WTC11 (cell line): Measurements from ENCODE around the gene ZFP90. TPM values are rescaled to one million over a fixed set of nuclear protein-coding genes. Genes with fewer than 3 reads are reported as not detected.

Experiments used
- ATAC-seq: fragments of 200-7000 bp; cut with Tn5 transposase; 2 replicates; pipeline ENCODE4 v1.10.0; 2021; ENCODE audit warnings: mild to moderate bottlenecking, moderate library complexity
- CTCF ChIA-PET: fragments of 300-600 bp; sonication (Branson Sonifier 250); formaldehyde crosslinking; loops from one replicate; lab custom pipeline; 2021; ENCODE audit warnings: antibody characterized with exemption; lab: Charles Lee
- POLR2A ChIA-PET: fragments of 350-600 bp; sonication (Branson Sonifier 250); formaldehyde crosslinking; loops from one replicate; lab custom pipeline; 2021; ENCODE audit warnings: antibody characterized with exemption; lab: Charles Lee
- DNase-seq: peaks from one replicate; pipeline ENCODE4 v3.0.0; 2021; ENCODE audit warnings: low spot score
- H3K27ac Mint-ChIP-seq: 2 replicates; pipeline ENCODE4 v1.8.0; 2021; ENCODE audit warnings: mixed read lengths
- H3K27me3 Mint-ChIP-seq: 2 replicates; pipeline ENCODE4 v1.8.0; 2021; ENCODE audit warnings: low read depth, mild to moderate bottlenecking, moderate library complexity, mixed read lengths
- H3K36me3 Mint-ChIP-seq: 2 replicates; pipeline ENCODE4 v1.8.0; 2021; ENCODE audit warnings: mixed read lengths
- H3K4me1 Mint-ChIP-seq: 2 replicates; pipeline ENCODE4 v1.8.0; 2022; ENCODE audit warnings: mixed read lengths
- H3K4me3 Mint-ChIP-seq: 2 replicates; pipeline ENCODE4 v1.8.0; 2021; ENCODE audit warnings: mild to moderate bottlenecking, moderate library complexity, mixed read lengths
- H3K9me3 Mint-ChIP-seq: 2 replicates; pipeline ENCODE4 v1.8.0; 2021; ENCODE audit warnings: mixed read lengths
- ATF6 ChIP-seq: sonication (generic); formaldehyde crosslinking; IDR thresholded peaks from 2 replicates; pipeline ENCODE4 v1.8.1; 2023; ENCODE audit warnings: mild to moderate bottlenecking, missing genetic modification reagents
- CREM ChIP-seq: sonication (generic); formaldehyde crosslinking; IDR thresholded peaks from 2 replicates; pipeline ENCODE4 v1.8.1; 2022; ENCODE audit warnings: mild to moderate bottlenecking, missing genetic modification reagents, moderate library complexity
- ELF4 ChIP-seq: sonication (generic); formaldehyde crosslinking; IDR thresholded peaks from 2 replicates; pipeline ENCODE4 v1.8.1; 2022; ENCODE audit warnings: low read depth, mild to moderate bottlenecking, moderate library complexity, missing genetic modification reagents
- EMX1 ChIP-seq: fragments of 250-450 bp; sonication (Bioruptor Pico); IDR thresholded peaks from 2 replicates; pipeline ENCODE4 v1.8.0; 2021; ENCODE audit warnings: mild to moderate bottlenecking
- ESRRA ChIP-seq: sonication (generic); formaldehyde crosslinking; IDR thresholded peaks from 2 replicates; pipeline ENCODE4 v1.8.1; 2022; ENCODE audit warnings: mild to moderate bottlenecking, missing genetic modification reagents, borderline replicate concordance
- FOXK1 ChIP-seq: sonication (generic); formaldehyde crosslinking; IDR thresholded peaks from 2 replicates; pipeline ENCODE4 v1.8.0; 2022; ENCODE audit warnings: mild to moderate bottlenecking, moderate library complexity, missing genetic modification reagents
- HMGXB4 ChIP-seq: sonication (generic); formaldehyde crosslinking; IDR thresholded peaks from 2 replicates; pipeline ENCODE4 v1.8.1; 2023; ENCODE audit warnings: mild to moderate bottlenecking, moderate library complexity, missing genetic modification reagents
- IRF2 ChIP-seq: sonication (generic); formaldehyde crosslinking; IDR thresholded peaks from 2 replicates; pipeline ENCODE4 v1.8.0; 2022; ENCODE audit warnings: low read depth, missing genetic modification reagents, borderline replicate concordance
- JUN ChIP-seq: sonication (generic); formaldehyde crosslinking; IDR thresholded peaks from 2 replicates; pipeline ENCODE4 v1.8.0; 2023; ENCODE audit warnings: mild to moderate bottlenecking, missing genetic modification reagents
- MXD4 ChIP-seq: fragments of 250-450 bp; sonication (Bioruptor Pico); IDR thresholded peaks from 2 replicates; pipeline ENCODE4 v1.8.0; 2021; ENCODE audit warnings: mild to moderate bottlenecking, moderate library complexity, borderline replicate concordance
- MYBL2 ChIP-seq: sonication (generic); formaldehyde crosslinking; IDR thresholded peaks from 2 replicates; pipeline ENCODE4 v1.8.1; 2023; ENCODE audit warnings: mild to moderate bottlenecking, moderate library complexity, missing genetic modification reagents
- NR1H2 ChIP-seq: sonication (generic); formaldehyde crosslinking; IDR thresholded peaks from 2 replicates; pipeline ENCODE4 v1.9.0; 2021; ENCODE audit warnings: mild to moderate bottlenecking, moderate library complexity, missing genetic modification reagents
- NR3C1 ChIP-seq: sonication (generic); formaldehyde crosslinking; conservative IDR thresholded peaks from 2 replicates; pipeline ENCODE4 v1.8.1; 2023; ENCODE audit warnings: low read depth, mild to moderate bottlenecking, missing genetic modification reagents
- PRRX2 ChIP-seq: fragments of 250-450 bp; sonication (Bioruptor Pico); IDR thresholded peaks from 2 replicates; pipeline ENCODE4 v1.8.0; 2021; ENCODE audit warnings: mild to moderate bottlenecking
- TEAD4 ChIP-seq: sonication (generic); formaldehyde crosslinking; IDR thresholded peaks from 2 replicates; pipeline ENCODE4 v1.8.0; 2022; ENCODE audit warnings: mild to moderate bottlenecking, missing genetic modification reagents
- TP53 ChIP-seq: sonication (generic); formaldehyde crosslinking; IDR thresholded peaks from 2 replicates; pipeline ENCODE4 v1.8.1; 2023; ENCODE audit warnings: mild to moderate bottlenecking, missing genetic modification reagents
- ZMAT4 ChIP-seq: fragments of 250-450 bp; sonication (Bioruptor Pico); IDR thresholded peaks from 2 replicates; pipeline ENCODE4 v1.9.0; 2021; ENCODE audit warnings: mild to moderate bottlenecking
- ZNF121 ChIP-seq: sonication (generic); formaldehyde crosslinking; IDR thresholded peaks from 2 replicates; pipeline ENCODE4 v1.8.0; 2023; ENCODE audit warnings: missing genetic modification reagents
- ZNF138 ChIP-seq: sonication (generic); formaldehyde crosslinking; conservative IDR thresholded peaks from 2 replicates; pipeline ENCODE4 v1.8.1; 2022; ENCODE audit warnings: mild to moderate bottlenecking, moderate library complexity, missing genetic modification reagents
- ZNF219 ChIP-seq: sonication (generic); formaldehyde crosslinking; IDR thresholded peaks from 2 replicates; pipeline ENCODE4 v1.8.0; 2023; ENCODE audit warnings: missing genetic modification reagents, mild to moderate bottlenecking, borderline replicate concordance
- ZNF263 ChIP-seq: sonication (generic); formaldehyde crosslinking; IDR thresholded peaks from 2 replicates; pipeline ENCODE4 v1.8.1; 2022; ENCODE audit warnings: low read depth, mild to moderate bottlenecking, moderate library complexity, missing genetic modification reagents
- ZNF423 ChIP-seq: fragments of 250-450 bp; sonication (Bioruptor Pico); IDR thresholded peaks from 2 replicates; pipeline ENCODE4 v2.1.2; 2022; ENCODE audit warnings: mild to moderate bottlenecking, moderate library complexity
- ZNF512 ChIP-seq: sonication (generic); formaldehyde crosslinking; IDR thresholded peaks from 2 replicates; pipeline ENCODE4 v1.8.1; 2022; ENCODE audit warnings: missing genetic modification reagents, borderline replicate concordance
- total RNA-seq: library from RNA; stranded (reverse); gene quantifications from 3 replicates; pipeline ENCODE4 v1.2.3, GENCODE V29; 2021
- TF ChIP-seq, protein P1 (sequence below): fragments of 200-600 bp; IDR thresholded peaks from 2 replicates; pipeline ENCODE4 v1.8.0; 2022; ENCODE audit warnings: antibody characterized with exemption
- TF ChIP-seq, protein P2 (sequence below): sonication (generic); formaldehyde crosslinking; IDR thresholded peaks from 2 replicates; pipeline ENCODE4 v1.8.1; 2023; ENCODE audit warnings: mild to moderate bottlenecking, missing genetic modification reagents
- TF ChIP-seq, protein P3 (sequence below): sonication (generic); formaldehyde crosslinking; IDR thresholded peaks from 2 replicates; pipeline ENCODE4 v1.8.0; 2022; ENCODE audit warnings: mild to moderate bottlenecking, missing genetic modification reagents

The ZFP90 gene
- total RNA-seq, 1 experiment from 2014 or later, result 21.7 TPM

GRCh38 chr16:68577352-68577853, 38.3 kb downstream of the ZFP90 start (continued):
- no peak for TF ChIP-seq JUN (CRISPR knock-in tag)

DNA sequence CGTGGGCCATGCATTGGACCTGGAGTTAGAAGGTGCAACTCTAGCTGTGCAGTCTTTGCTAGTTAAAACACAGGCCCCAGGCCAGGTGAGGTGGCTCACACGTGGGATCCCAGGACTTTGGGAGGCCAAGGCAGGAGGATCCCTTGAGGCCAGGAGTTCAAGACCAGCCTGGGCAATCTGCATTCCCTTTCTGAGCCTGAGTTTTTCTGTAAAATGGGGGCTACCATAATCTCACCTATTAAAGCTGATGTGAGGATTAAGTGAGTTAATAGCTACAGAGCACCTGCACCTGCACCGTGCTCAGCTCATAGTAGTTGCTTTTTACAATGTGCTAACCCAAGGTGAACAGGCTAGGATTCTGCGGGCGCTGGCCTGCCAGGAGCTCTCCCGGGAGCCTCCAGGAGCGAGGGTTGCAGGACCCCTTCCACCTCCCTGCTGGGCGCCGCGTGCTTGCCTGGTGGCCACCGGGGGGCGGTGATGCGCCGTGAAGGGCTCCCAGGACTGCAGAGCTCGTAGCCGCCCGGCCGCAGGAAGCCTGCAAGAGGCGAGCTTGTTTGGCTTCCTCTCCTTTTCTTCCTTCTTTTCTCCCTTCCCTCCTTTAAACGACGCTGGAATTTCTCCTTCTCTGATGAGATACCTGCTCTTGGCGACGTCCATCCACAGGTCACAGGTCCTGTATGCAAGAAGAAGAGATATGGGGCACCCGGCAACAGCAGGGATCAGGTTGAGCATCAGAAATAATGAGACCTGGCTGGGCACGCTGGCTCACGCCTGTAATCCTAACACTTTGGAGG, 51.3 kb downstream of the ZFP90 start:
- H3K36me3 Mint-ChIP-seq, result peaks cover 12% of the 10 kb centered on the region
- peak; percentile 94 for DNase-seq
- H3K4me3 Mint-ChIP-seq, result peak overlapping the region; percentile 34; the same call in 1 of the 2 replicates
- H3K27me3 Mint-ChIP-seq, result peaks cover 3% of the 10 kb centered on the region
- CTCF ChIA-PET, result interaction anchor here (0.5 to 3.5 kb wide), 71 partner anchors 9 to 652 kb away, joined by 3 to 74 read pairs (median 5); partner anchors contain the start of genes CDH1, CDH3, HAS3 and SLC7A6
- POLR2A ChIA-PET, result interaction anchor here (0.5 to 1.4 kb wide), 5 partner anchors 54 to 968 kb away, joined by 3 to 6 read pairs (median 3); partner anchors contain the start of gene CDH3
- H3K9me3 Mint-ChIP-seq, result peaks cover 12% of the 10 kb centered on the region
- peaks cover 11% of the 10 kb centered on the region for H3K4me1 Mint-ChIP-seq
- H3K27ac Mint-ChIP-seq, result peak overlapping the region; percentile 71; the same call in 1 of the 2 replicates
- peak; percentile 99 for ATAC-seq
- no peak for TF ChIP-seq MXD4 (CRISPR knock-in tag)
- peak; percentile 71 for TF ChIP-seq ZNF423 (CRISPR knock-in tag)
- TF ChIP-seq ESRRA (CRISPR knock-in tag), result no peak
- TF ChIP-seq CREM (CRISPR knock-in tag), result 0 out of 2 replicates have a peak, but pooled peaks have one; percentile 23
- no peak for TF ChIP-seq TEAD4 (CRISPR knock-in tag)
- no peak for TF ChIP-seq EMX1
- TF ChIP-seq ZNF263 (CRISPR knock-in tag), result no peak
- TF ChIP-seq NR1H2 (CRISPR knock-in tag), result no peak
- no peak for TF ChIP-seq ELF4 (CRISPR knock-in tag)
- TF ChIP-seq, protein P1, sequence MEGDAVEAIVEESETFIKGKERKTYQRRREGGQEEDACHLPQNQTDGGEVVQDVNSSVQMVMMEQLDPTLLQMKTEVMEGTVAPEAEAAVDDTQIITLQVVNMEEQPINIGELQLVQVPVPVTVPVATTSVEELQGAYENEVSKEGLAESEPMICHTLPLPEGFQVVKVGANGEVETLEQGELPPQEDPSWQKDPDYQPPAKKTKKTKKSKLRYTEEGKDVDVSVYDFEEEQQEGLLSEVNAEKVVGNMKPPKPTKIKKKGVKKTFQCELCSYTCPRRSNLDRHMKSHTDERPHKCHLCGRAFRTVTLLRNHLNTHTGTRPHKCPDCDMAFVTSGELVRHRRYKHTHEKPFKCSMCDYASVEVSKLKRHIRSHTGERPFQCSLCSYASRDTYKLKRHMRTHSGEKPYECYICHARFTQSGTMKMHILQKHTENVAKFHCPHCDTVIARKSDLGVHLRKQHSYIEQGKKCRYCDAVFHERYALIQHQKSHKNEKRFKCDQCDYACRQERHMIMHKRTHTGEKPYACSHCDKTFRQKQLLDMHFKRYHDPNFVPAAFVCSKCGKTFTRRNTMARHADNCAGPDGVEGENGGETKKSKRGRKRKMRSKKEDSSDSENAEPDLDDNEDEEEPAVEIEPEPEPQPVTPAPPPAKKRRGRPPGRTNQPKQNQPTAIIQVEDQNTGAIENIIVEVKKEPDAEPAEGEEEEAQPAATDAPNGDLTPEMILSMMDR, result peak; percentile 81
- TF ChIP-seq MYBL2 (CRISPR knock-in tag), result no peak
- no peak for TF ChIP-seq ZMAT4 (CRISPR knock-in tag)
- TF ChIP-seq ZNF512, result no peak
- TF ChIP-seq ZNF219 (CRISPR knock-in tag), result no peak
- peak; percentile 2; the same call in 1 of the 2 replicates for TF ChIP-seq ZNF121 (CRISPR knock-in tag)
- TF ChIP-seq, protein P2, sequence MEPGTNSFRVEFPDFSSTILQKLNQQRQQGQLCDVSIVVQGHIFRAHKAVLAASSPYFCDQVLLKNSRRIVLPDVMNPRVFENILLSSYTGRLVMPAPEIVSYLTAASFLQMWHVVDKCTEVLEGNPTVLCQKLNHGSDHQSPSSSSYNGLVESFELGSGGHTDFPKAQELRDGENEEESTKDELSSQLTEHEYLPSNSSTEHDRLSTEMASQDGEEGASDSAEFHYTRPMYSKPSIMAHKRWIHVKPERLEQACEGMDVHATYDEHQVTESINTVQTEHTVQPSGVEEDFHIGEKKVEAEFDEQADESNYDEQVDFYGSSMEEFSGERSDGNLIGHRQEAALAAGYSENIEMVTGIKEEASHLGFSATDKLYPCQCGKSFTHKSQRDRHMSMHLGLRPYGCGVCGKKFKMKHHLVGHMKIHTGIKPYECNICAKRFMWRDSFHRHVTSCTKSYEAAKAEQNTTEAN (CRISPR knock-in tag), result no peak
- TF ChIP-seq JUN (CRISPR knock-in tag), result no peak
- TF ChIP-seq TP53 (CRISPR knock-in tag), result no peak
- TF ChIP-seq, protein P3, sequence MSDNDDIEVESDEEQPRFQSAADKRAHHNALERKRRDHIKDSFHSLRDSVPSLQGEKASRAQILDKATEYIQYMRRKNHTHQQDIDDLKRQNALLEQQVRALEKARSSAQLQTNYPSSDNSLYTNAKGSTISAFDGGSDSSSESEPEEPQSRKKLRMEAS (CRISPR knock-in tag), result peak; percentile 89
- TF ChIP-seq IRF2 (CRISPR knock-in tag), result no peak
- peak; percentile 71; the same call in 1 of the 2 replicates for TF ChIP-seq HMGXB4 (CRISPR knock-in tag)
- TF ChIP-seq ZNF138 (CRISPR knock-in tag), result no peak
- TF ChIP-seq PRRX2 (CRISPR knock-in tag), result no peak
- 0 out of 2 replicates have a peak, but pooled peaks have one; percentile 25 for TF ChIP-seq FOXK1 (CRISPR knock-in tag)
- TF ChIP-seq ATF6 (CRISPR knock-in tag), result no peak
- no peak for TF ChIP-seq NR3C1
